HG03064 (cell line): ENCODE results near the gene ANKLE2.
A peak's percentile ranks its signal among the peaks of the same experiment; 100 is the strongest.
"Not testable (repeated sequence)": the region's sequence is repeated elsewhere in the genome, so short reads cannot be mapped to it uniquely, and the experiment has no call there.

Source experiments
- ATAC-seq: cut with Tn5 transposase; IDR thresholded peaks from one replicate; pipeline ENCODE4 v1.9.1; 2021; ENCODE audit warnings: low read depth; ENCODE audit not compliant: unreplicated experiment

Gene ANKLE2

GRCh38 chr12:132779781-132780353 is 18.2 kb upstream of the ANKLE2 start:
- no peak for ATAC-seq

GRCh38 chr12:132777614-132778013 is 16.0 kb upstream of the ANKLE2 start:
- ATAC-seq, result no peak

- no peak for ATAC-seq
These were observed 15.4 kb upstream of the ANKLE2 start for GRCh38 chr12:132776816-132777568.

GRCh38 chr12:132776230-132776625 is 14.6 kb upstream of the ANKLE2 start:
- ATAC-seq, result not testable (repeated sequence)

GRCh38 chr12:132775502-132776229 is 14.0 kb upstream of the ANKLE2 start:
- ATAC-seq, result no peak

- ATAC-seq, result no peak
These were observed 13.1 kb upstream of the ANKLE2 start for GRCh38 chr12:132774646-132775275.

GRCh38 chr12:132774159-132774558 is 12.5 kb upstream of the ANKLE2 start:
- ATAC-seq, result no peak

GRCh38 chr12:132773077-132773955 is 11.7 kb upstream of the ANKLE2 start:
- ATAC-seq, result no peak

GRCh38 chr12:132772606-132773005 is 11.0 kb upstream of the ANKLE2 start:
- ATAC-seq, result peak; percentile 41

- peak; percentile 45 for ATAC-seq
These were observed 9.7 kb upstream of the ANKLE2 start for GRCh38 chr12:132771126-132771838.

GRCh38 chr12:132766380-132767085 is 4.9 kb upstream of the ANKLE2 start:
- ATAC-seq, result no peak

GRCh38 chr12:132765361-132765760 is 3.7 kb upstream of the ANKLE2 start:
- ATAC-seq, result no peak

GRCh38 chr12:132764231-132764630 is 2.6 kb upstream of the ANKLE2 start:
- no peak for ATAC-seq

GRCh38 chr12:132761921-132762583 is 420 bp upstream of the ANKLE2 start:
- peak; percentile 68 for ATAC-seq

GRCh38 chr12:132759359-132759758 is 2.3 kb downstream of the ANKLE2 start:
- no peak for ATAC-seq

- ATAC-seq, result not testable (repeated sequence)
These were observed 2.8 kb downstream of the ANKLE2 start for GRCh38 chr12:132758825-132759224.

GRCh38 chr12:132754160-132754932 is 7.3 kb downstream of the ANKLE2 start:
- ATAC-seq, result no peak

- not testable (repeated sequence) for ATAC-seq
These were observed 8.0 kb downstream of the ANKLE2 start for GRCh38 chr12:132753670-132754069.
